ENCODE measurements around the gene ANKFN1.

DNA sequence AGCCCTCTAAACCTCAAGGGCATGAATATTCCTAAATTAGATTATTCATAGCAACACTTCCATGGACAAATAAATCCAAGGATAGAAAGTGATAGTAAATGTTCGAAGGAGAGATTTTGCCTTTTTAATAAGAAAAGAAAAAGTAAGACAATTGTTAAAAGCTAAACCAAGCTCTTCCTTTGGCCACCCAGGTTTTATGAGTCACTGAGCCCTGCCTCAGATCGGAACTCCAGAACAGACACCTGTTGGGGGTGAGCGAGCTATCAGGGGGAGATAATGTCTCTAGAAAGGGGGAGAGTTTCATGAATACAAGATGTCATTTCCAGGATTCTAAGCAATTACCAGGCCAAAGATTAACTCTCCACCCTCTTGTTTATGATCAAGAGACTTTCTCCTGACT lies 171.4 kb downstream of the ANKFN1 start:
- TF ChIP-seq CTCF (IDR thresholded peaks at IDR 0.05) (no peak), POLR2A (IDR thresholded peaks at IDR 0.05; ENCODE audit: low read depth) (no peak), EP300 (IDR thresholded peaks at IDR 0.05) (no peak), POLR2AphosphoS5 (IDR thresholded peaks at IDR 0.05) (no peak)
